DND-41 (cell line): Measurements from ENCODE around the gene KLK14.

Experiments
- CTCF ChIP-seq: IDR thresholded peaks from 2 replicates; pipeline ENCODE4 v1.5.1; 2012; ENCODE audit warnings: borderline replicate concordance, low read length, moderate library complexity, mild to moderate bottlenecking; ENCODE audit not compliant: poor library complexity, severe bottlenecking; ENCODE audit errors: extremely low read depth
- EZH2 ChIP-seq: IDR thresholded peaks from 3 replicates; pipeline ENCODE4 v1.6.1; 2012; ENCODE audit warnings: borderline replicate concordance, low read depth, mild to moderate bottlenecking, moderate library complexity, low read length, inconsistent platforms; ENCODE audit not compliant: severe bottlenecking

GRCh38 chr19:51040151-51040550 is 42.5 kb downstream of the KLK14 start:
- TF ChIP-seq CTCF = no peak
- TF ChIP-seq EZH2 = no peak
